Loucy (cell line): ENCODE results near the gene MYMK.

Source experiments
- H2AFZ ChIP-seq: fragments of 200-600 bp; sonication (generic); 2 replicates; pipeline ENCODE4 v1.6.0; 2016; ENCODE audit warnings: antibody characterized with exemption, mild to moderate bottlenecking, low read length, moderate library complexity
- H3F3A ChIP-seq: fragments of 200-600 bp; 2 replicates; pipeline ENCODE4 v1.6.0; 2016; ENCODE audit warnings: antibody characterized with exemption, low read depth, mild to moderate bottlenecking
- H3K27me3 ChIP-seq: fragments of 200-600 bp; sonication (generic); 2 replicates; pipeline ENCODE4 v1.6.1; 2014; ENCODE audit warnings: low read length, mild to moderate bottlenecking; ENCODE audit not compliant: insufficient read depth, poor library complexity, severe bottlenecking
- H3K36me3 ChIP-seq: fragments of 200-600 bp; sonication (generic); 2 replicates; pipeline ENCODE4 v1.6.1; 2016; ENCODE audit warnings: low read length; ENCODE audit not compliant: insufficient read depth
- H3K4me1 ChIP-seq: fragments of 200-600 bp; sonication (generic); 2 replicates; pipeline ENCODE4 v1.5.1; 2014; ENCODE audit warnings: low read length, mild to moderate bottlenecking; ENCODE audit not compliant: insufficient read depth, poor library complexity, severe bottlenecking
- H3K4me2 ChIP-seq: fragments of 200-600 bp; sonication (generic); 2 replicates; pipeline ENCODE4 v1.6.0; 2014; ENCODE audit warnings: antibody characterized with exemption, low read length, low read depth, mild to moderate bottlenecking; ENCODE audit not compliant: poor library complexity, severe bottlenecking
- H3K4me3 ChIP-seq: fragments of 200-600 bp; sonication (generic); 2 replicates; pipeline ENCODE4 v1.5.1; 2014; ENCODE audit warnings: low read length, mild to moderate bottlenecking, mixed read lengths; ENCODE audit not compliant: poor library complexity, severe bottlenecking
- H3K79me2 ChIP-seq: fragments of 200-600 bp; sonication (generic); 2 replicates; pipeline ENCODE4 v1.6.1; 2014; ENCODE audit warnings: low read length; ENCODE audit not compliant: insufficient read depth
- H3K9ac ChIP-seq: fragments of 200-600 bp; sonication (generic); 2 replicates; pipeline ENCODE4 v1.6.0; 2014; ENCODE audit warnings: mild to moderate bottlenecking, low read depth, low read length, moderate library complexity; ENCODE audit not compliant: poor library complexity, severe bottlenecking
- H3K9me2 ChIP-seq: fragments of 200-600 bp; sonication (generic); replicated peaks from 2 replicates; pipeline ENCODE4 v1.6.1; 2016; ENCODE audit warnings: low read depth, low read length, mixed read lengths
- H3K9me3 ChIP-seq: fragments of 200-600 bp; sonication (generic); 2 replicates; pipeline ENCODE4 v1.6.1; 2014; ENCODE audit warnings: mild to moderate bottlenecking, antibody characterized with exemption, low read length, low read depth; ENCODE audit not compliant: insufficient read depth
- H4K20me1 ChIP-seq: fragments of 200-600 bp; sonication (generic); 2 replicates; pipeline ENCODE4 v1.6.0; 2014; ENCODE audit warnings: antibody characterized with exemption, low read length, mild to moderate bottlenecking; ENCODE audit not compliant: insufficient read depth, poor library complexity, severe bottlenecking
- EZH2phosphoT487 ChIP-seq: fragments of 200-600 bp; IDR thresholded peaks from 2 replicates; pipeline ENCODE4 v1.6.1; 2018; ENCODE audit warnings: antibody characterized with exemption, mild to moderate bottlenecking, moderate library complexity, borderline replicate concordance
- TF ChIP-seq, protein P1 (sequence below): fragments of 200-600 bp; sonication (generic); conservative IDR thresholded peaks from 2 replicates; pipeline ENCODE4 v1.5.1; 2014; ENCODE audit warnings: mild to moderate bottlenecking, antibody characterized with exemption, low read length

The MYMK gene

DNA sequence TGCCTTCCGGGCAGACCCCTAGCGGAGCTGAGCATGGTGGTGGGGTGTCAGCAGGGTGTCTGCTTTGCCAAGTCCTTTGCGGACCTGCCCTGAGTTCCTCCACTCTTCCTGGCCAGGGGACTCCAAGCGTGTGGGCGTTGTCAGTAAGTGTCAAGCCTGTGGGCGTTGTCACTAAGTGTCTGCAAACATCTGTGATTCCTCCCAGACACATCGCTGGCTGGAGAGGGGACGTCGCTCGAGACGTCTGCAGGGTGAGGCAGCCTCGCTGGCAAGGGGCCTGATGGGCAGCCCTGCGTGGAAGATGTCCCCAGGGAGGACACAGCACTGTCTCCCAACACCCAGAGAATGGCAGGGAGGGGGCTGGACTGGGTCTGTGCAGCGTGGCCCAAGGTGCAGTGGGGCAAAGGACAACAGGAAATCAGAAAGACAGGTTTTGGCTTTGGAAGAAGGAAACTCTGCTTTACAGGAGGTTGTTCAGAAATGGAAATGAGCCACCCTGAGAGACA lies 38.6 kb upstream of the MYMK start:
- Histone ChIP-seq H3K27me3 (no peaks in the 10 kb centered on the region), H3K4me2 (no peak overlapping the region), H3K4me3 (no peak overlapping the region), H3K9me3 (no peaks in the 10 kb centered on the region), H2AFZ (no peak overlapping the region), H3K9ac (no peak overlapping the region), H4K20me1 (no peaks in the 10 kb centered on the region), H3K79me2 (no peaks in the 10 kb centered on the region), H3K9me2 (no peaks in the 10 kb centered on the region), H3K4me1 (peaks cover 7% of the 10 kb centered on the region), H3K36me3 (no peaks in the 10 kb centered on the region), H3F3A (no peaks in the 10 kb centered on the region)
- TF ChIP-seq, protein P1, sequence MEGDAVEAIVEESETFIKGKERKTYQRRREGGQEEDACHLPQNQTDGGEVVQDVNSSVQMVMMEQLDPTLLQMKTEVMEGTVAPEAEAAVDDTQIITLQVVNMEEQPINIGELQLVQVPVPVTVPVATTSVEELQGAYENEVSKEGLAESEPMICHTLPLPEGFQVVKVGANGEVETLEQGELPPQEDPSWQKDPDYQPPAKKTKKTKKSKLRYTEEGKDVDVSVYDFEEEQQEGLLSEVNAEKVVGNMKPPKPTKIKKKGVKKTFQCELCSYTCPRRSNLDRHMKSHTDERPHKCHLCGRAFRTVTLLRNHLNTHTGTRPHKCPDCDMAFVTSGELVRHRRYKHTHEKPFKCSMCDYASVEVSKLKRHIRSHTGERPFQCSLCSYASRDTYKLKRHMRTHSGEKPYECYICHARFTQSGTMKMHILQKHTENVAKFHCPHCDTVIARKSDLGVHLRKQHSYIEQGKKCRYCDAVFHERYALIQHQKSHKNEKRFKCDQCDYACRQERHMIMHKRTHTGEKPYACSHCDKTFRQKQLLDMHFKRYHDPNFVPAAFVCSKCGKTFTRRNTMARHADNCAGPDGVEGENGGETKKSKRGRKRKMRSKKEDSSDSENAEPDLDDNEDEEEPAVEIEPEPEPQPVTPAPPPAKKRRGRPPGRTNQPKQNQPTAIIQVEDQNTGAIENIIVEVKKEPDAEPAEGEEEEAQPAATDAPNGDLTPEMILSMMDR: no peak
- no peak for TF ChIP-seq EZH2phosphoT487

DNA sequence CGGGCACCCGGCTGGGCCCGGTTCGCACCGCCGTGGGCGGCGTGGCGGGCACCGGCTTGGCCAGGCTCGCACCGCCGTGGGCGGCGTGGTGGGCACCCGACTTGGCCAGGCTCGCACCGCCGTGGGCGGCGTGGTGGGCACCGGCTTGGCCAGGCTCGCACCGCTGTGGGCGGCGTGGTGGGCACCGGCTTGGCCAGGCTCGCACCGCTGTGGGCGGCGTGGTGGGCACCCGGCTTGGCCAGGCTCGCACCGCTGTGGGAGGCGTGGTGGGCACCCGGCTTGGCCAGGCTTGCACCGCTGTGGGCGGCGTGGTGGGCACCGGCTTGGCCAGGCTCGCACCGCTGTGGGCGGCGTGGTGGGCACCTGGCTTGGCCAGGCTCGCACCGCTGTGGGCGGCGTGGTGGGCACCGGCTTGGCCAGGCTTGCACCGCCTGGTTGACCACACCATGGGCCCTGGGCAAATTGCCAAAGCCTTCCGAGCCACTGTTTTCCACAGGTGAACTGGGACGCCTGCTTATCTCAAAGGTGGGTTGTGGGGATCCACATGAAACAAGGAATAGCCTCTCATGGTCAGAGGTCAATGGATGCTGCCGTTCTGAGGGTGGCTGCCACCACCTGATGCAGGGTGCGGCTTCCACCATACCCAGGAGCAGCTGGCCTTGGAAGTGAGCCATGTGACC lies 38.0 kb upstream of the MYMK start:
- no peaks in the 10 kb centered on the region for H3K27me3 ChIP-seq
- H4K20me1 ChIP-seq: no peaks in the 10 kb centered on the region
- no peaks in the 10 kb centered on the region for H3F3A ChIP-seq
- H3K9ac ChIP-seq: no peak overlapping the region
- H3K9me2 ChIP-seq: no peaks in the 10 kb centered on the region
- no peaks in the 10 kb centered on the region for H3K79me2 ChIP-seq
- H2AFZ ChIP-seq: no peak overlapping the region
- TF ChIP-seq, protein P1: no peak
- no peak for TF ChIP-seq EZH2phosphoT487
- H3K4me1 ChIP-seq: peaks cover 13% of the 10 kb centered on the region
- no peak overlapping the region for H3K4me3 ChIP-seq
- H3K4me2 ChIP-seq: no peak overlapping the region
- H3K9me3 ChIP-seq: no peaks in the 10 kb centered on the region
- no peaks in the 10 kb centered on the region for H3K36me3 ChIP-seq

DNA sequence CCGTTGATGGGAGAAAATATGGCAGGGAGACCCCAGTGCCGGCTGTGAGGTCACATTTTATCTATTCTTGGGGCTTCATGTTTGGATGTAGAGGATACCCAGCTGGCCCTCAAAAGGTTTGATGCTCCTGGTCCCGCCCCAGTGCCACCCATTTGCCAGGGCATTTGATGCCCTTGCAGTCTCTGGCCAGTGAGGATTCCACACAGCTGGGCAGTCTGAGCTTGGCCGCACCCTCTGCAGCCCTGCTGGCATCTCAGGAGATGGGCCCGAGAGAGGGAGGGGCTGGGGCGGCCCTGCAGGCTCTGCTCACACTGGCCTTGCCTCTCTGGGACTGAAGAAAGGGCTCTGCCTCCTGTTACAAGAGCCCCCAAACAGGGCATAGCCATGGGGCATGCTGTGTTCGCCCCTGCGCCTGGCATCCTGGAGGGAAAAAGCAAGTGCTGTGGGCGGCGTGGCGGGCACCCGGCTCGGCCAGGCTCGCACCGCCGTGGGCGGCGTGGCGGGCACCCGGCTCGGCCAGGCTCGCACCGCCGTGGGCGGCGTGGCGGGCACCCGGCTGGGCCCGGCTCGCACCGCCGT lies 37.3 kb upstream of the MYMK start:
- Histone ChIP-seq H3K36me3 (no peaks in the 10 kb centered on the region), H3K79me2 (no peaks in the 10 kb centered on the region), H3K4me3 (no peak overlapping the region), H2AFZ (no peak overlapping the region), H3K4me2 (no peak overlapping the region), H3K9me2 (no peaks in the 10 kb centered on the region), H3K9me3 (no peaks in the 10 kb centered on the region), H3F3A (no peaks in the 10 kb centered on the region), H3K27me3 (no peaks in the 10 kb centered on the region), H3K9ac (no peak overlapping the region), H3K4me1 (peaks cover 20% of the 10 kb centered on the region), H4K20me1 (no peaks in the 10 kb centered on the region)
- TF ChIP-seq EZH2phosphoT487: no peak
- TF ChIP-seq, protein P1: no peak
